HG03342 (cell line): ENCODE measurements around the gene CCDC137.
A peak's percentile ranks its signal among the peaks of the same experiment; 100 is the strongest.
"Not testable (repeated sequence)": the region's sequence is repeated elsewhere in the genome, so short reads cannot be mapped to it uniquely, and the experiment has no call there.

Experiments used
- ATAC-seq: cut with Tn5 transposase; IDR thresholded peaks from one replicate; pipeline ENCODE4 v1.9.1; 2021; ENCODE audit warnings: mild to moderate bottlenecking, moderate library complexity; ENCODE audit not compliant: unreplicated experiment

The CCDC137 gene

GRCh38 chr17:81666342-81667191 lies at the start of gene CCDC137, which contains the start of gene OXLD1:
TSS of gene CCDC137 (plus strand) at chr17:81666737. CDS start at chr17:81666767, 30 bp downstream.
TSS of gene OXLD1 (minus strand) at chr17:81666605. CDS start at chr17:81666577, 28 bp downstream.
- ATAC-seq: peak; percentile 89

- no peak for ATAC-seq
Observed at GRCh38 chr17:81616877-81617276, 49.7 kb upstream of the CCDC137 start.

- not testable (repeated sequence) for ATAC-seq
Observed at GRCh38 chr17:81618307-81618706, 48.2 kb upstream of the CCDC137 start.

GRCh38 chr17:81621494-81622130 lies 44.9 kb upstream of the CCDC137 start:
- ATAC-seq: no peak

GRCh38 chr17:81630274-81630673 lies 36.3 kb upstream of the CCDC137 start:
- no peak for ATAC-seq

- ATAC-seq: no peak
Observed at GRCh38 chr17:81631482-81631881, 35.1 kb upstream of the CCDC137 start.

- no peak for ATAC-seq
Observed at GRCh38 chr17:81635431-81635830, 31.1 kb upstream of the CCDC137 start.

GRCh38 chr17:81635973-81636504 lies 30.5 kb upstream of the CCDC137 start:
- no peak for ATAC-seq

GRCh38 chr17:81636505-81637288 lies 29.8 kb upstream of the CCDC137 start, which contains the start of the genes NPLOC4 and TSPAN10:
TSS of gene NPLOC4 (minus strand) at chr17:81637112. CDS start at chr17:81636930, 182 bp downstream.
TSS of gene TSPAN10 (plus strand) at chr17:81637196. CDS start at chr17:81642413, 5,217 bp downstream.
- ATAC-seq: peak; percentile 81

- ATAC-seq: no peak
Observed at GRCh38 chr17:81638683-81639082, 27.9 kb upstream of the CCDC137 start.

- ATAC-seq: no peak
Observed at GRCh38 chr17:81640011-81640410, 26.5 kb upstream of the CCDC137 start.

GRCh38 chr17:81641825-81642489 lies 24.6 kb upstream of the CCDC137 start:
- ATAC-seq: no peak

GRCh38 chr17:81644496-81644895 lies 22.0 kb upstream of the CCDC137 start:
- no peak for ATAC-seq

GRCh38 chr17:81644976-81645952 lies 21.3 kb upstream of the CCDC137 start:
- no peak for ATAC-seq

GRCh38 chr17:81646869-81647600 lies 19.5 kb upstream of the CCDC137 start:
- no peak for ATAC-seq

- ATAC-seq: no peak
Observed at GRCh38 chr17:81647640-81648012, 18.9 kb upstream of the CCDC137 start.

- ATAC-seq: no peak
Observed at GRCh38 chr17:81648013-81648706, 18.4 kb upstream of the CCDC137 start.

- no peak for ATAC-seq
Observed at GRCh38 chr17:81648707-81649085, 17.8 kb upstream of the CCDC137 start.
